Parathyroid adenoma (tissue), 2 donors: ENCODE measurements around the gene PHKB.
"Not testable (repeated sequence)": the region's sequence is repeated elsewhere in the genome, so short reads cannot be mapped to it uniquely, and the experiment has no call there.

Source experiments
- H2AFZ ChIP-seq: fragments of 300-600 bp; sonication (generic); one replicate; pipeline ENCODE4 v1.7.0; 2017; ENCODE audit warnings: antibody characterized with exemption, mild to moderate bottlenecking
- H3K27ac ChIP-seq: fragments of 300-600 bp; sonication (generic); one replicate; pipeline ENCODE4 v1.7.0; 2017
- H3K27me3 ChIP-seq: fragments of 300-600 bp; sonication (generic); one replicate; pipeline ENCODE4 v1.7.0; 2017; ENCODE audit warnings: low read length; ENCODE audit not compliant: control insufficient read depth, insufficient read depth
- H3K36me3 ChIP-seq: fragments of 300-600 bp; sonication (generic); one replicate; pipeline ENCODE4 v1.7.0; 2017; ENCODE audit warnings: low read length; ENCODE audit not compliant: control insufficient read depth, insufficient read depth
- H3K4me1 ChIP-seq: fragments of 300-600 bp; sonication (generic); one replicate; pipeline ENCODE4 v1.7.0; 2017; ENCODE audit warnings: control low read depth
- H3K4me2 ChIP-seq: fragments of 300-600 bp; sonication (generic); one replicate; pipeline ENCODE4 v1.7.0; 2017; ENCODE audit warnings: low read length
- H3K4me3 ChIP-seq: fragments of 300-600 bp; sonication (generic); one replicate; pipeline ENCODE4 v1.7.0; 2017; ENCODE audit warnings: low read depth, low read length
- H3K79me2 ChIP-seq: fragments of 300-600 bp; sonication (generic); one replicate; pipeline ENCODE4 v1.7.0; 2017; ENCODE audit warnings: control low read depth
- H3K9ac ChIP-seq: fragments of 300-600 bp; sonication (generic); one replicate; pipeline ENCODE4 v1.7.0; 2017; ENCODE audit warnings: mild to moderate bottlenecking
- H3K9me3 ChIP-seq: fragments of 300-600 bp; sonication (generic); one replicate; pipeline ENCODE4 v1.7.0; 2017; ENCODE audit warnings: low read length; ENCODE audit not compliant: control insufficient read depth
- TF ChIP-seq, protein P1 (sequence below): fragments of 300-600 bp; sonication (generic); IDR thresholded peaks from one replicate; pipeline ENCODE4 v1.7.0; 2017; ENCODE audit warnings: antibody characterized with exemption, mild to moderate bottlenecking
- donor health status: primary hyperparathyroidism.

The PHKB gene

DNA sequence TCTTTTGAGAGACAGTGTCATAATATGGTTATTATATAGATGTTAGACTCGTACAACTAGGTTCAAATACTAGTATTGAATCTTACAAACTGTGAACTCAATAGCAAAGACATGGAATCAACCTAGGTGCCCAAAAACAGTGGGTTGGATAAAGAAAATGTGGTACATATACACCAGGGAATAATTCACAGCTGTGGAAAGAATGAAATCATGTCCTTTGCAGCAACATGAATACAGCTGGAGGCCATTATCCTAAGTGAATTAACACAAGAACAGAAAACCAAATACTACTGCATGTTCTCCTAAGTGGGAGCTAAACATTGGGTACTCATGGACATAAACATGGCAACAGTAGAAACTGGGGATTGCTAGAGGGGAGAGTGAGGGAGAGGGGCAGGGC, 8.1 kb downstream of the PHKB start:
- Histone ChIP-seq H3K27me3 (no peaks in the 10 kb centered on the region), H3K4me2 (no peak overlapping the region), H3K4me3 (no peak overlapping the region), H3K27ac (no peak overlapping the region), H3K9me3 (no peaks in the 10 kb centered on the region), H2AFZ (no peak overlapping the region), H3K4me1 (peaks cover 6% of the 10 kb centered on the region), H3K9ac (no peak overlapping the region), H3K79me2 (peaks cover 33% of the 10 kb centered on the region), H3K36me3 (no peaks in the 10 kb centered on the region)
- TF ChIP-seq, protein P1, sequence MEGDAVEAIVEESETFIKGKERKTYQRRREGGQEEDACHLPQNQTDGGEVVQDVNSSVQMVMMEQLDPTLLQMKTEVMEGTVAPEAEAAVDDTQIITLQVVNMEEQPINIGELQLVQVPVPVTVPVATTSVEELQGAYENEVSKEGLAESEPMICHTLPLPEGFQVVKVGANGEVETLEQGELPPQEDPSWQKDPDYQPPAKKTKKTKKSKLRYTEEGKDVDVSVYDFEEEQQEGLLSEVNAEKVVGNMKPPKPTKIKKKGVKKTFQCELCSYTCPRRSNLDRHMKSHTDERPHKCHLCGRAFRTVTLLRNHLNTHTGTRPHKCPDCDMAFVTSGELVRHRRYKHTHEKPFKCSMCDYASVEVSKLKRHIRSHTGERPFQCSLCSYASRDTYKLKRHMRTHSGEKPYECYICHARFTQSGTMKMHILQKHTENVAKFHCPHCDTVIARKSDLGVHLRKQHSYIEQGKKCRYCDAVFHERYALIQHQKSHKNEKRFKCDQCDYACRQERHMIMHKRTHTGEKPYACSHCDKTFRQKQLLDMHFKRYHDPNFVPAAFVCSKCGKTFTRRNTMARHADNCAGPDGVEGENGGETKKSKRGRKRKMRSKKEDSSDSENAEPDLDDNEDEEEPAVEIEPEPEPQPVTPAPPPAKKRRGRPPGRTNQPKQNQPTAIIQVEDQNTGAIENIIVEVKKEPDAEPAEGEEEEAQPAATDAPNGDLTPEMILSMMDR: no peak

DNA sequence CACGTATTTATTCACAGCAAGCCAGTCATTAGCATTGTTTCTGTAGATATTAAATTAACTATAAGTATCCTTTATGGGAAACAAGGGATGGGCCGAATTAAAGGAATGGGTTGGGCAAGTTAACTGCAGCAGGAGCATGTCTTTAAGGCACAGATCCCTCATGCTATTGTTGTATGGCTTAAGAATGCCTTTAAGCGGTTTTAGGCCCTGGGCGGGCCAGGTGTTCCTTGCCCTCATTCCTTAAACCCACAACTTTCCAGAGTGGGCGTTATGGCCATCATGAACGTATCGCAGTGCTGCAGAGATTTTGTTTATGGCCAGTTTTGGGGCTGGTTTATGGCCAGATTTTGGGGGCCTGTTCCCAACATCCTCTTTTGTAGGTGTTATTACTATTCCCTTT, 9.1 kb downstream of the PHKB start:
- Histone ChIP-seq H3K79me2 (peaks cover 33% of the 10 kb centered on the region), H3K4me1 (peaks cover 6% of the 10 kb centered on the region), H3K36me3 (no peaks in the 10 kb centered on the region), H3K27me3 (no peaks in the 10 kb centered on the region), H3K9ac (no peak overlapping the region), H3K4me2 (no peak overlapping the region), H3K27ac (no peak overlapping the region), H3K4me3 (no peak overlapping the region), H2AFZ (no peak overlapping the region), H3K9me3 (no peaks in the 10 kb centered on the region)
- TF ChIP-seq, protein P1: no peak

DNA sequence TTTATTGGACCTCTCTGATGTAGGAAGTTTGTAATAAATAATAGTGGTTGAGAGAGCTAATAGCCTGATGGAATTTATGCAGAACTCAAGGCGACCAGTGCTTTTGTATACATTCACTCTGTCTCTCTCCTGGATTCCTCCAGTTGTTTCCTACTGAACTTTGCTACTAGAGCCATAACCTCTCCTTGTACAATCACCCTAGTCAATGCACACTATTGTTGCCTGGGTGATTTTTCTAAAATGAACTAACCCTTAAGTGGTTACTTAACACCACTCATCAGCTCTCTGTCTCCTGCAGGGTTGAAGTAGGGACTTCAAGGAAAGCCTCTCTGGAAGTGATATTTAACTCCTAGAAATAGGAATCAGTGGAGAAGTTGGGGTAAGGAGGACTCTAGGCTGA, 9.7 kb downstream of the PHKB start:
- peaks cover 33% of the 10 kb centered on the region for H3K79me2 ChIP-seq
- no peaks in the 10 kb centered on the region for H3K27me3 ChIP-seq
- TF ChIP-seq, protein P1: no peak
- no peak overlapping the region for H2AFZ ChIP-seq
- H3K36me3 ChIP-seq: no peaks in the 10 kb centered on the region
- H3K4me2 ChIP-seq: no peak overlapping the region
- H3K4me3 ChIP-seq: no peak overlapping the region
- H3K4me1 ChIP-seq: peaks cover 6% of the 10 kb centered on the region
- H3K27ac ChIP-seq: no peak overlapping the region
- no peaks in the 10 kb centered on the region for H3K9me3 ChIP-seq
- no peak overlapping the region for H3K9ac ChIP-seq

DNA sequence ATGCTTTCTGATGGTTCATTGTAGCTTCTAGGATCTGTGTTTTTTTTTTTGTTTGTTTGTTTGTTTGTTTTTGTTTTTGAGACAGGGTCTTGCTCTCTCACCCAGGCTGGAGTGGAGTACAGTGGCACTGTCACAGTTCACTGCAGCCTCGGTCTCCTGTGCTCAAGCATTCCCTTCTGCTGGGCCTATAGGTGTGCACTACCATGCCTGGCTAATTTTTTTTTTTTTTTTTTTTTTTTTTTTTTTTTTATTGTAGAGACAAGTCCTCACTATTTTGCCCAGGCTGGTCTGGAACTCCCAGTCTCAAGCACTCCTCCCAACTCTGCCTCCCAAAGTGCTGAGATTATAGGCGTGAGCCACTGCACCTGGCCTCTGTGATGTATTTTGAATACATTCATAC, 11.9 kb downstream of the PHKB start:
- not testable (repeated sequence) for H3K9ac ChIP-seq, H3K27me3 ChIP-seq, H3K4me3 ChIP-seq

DNA sequence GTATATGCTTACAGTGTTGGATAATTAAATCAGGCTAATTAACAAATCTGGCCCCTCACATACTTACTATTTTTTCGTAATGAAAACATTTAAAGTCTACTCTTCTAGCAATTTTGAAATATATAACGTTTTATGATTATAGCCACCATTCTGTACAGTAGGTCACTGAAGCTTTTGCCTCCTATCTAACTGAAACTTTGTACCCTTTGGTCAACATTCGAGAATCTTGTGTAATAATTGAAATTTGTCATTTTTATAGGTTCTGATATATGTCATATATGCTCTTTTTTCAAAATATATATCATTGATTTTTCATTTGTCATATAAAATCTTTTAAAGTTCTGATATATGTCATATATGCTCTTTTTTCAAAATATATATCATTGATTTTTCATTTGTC, 12.7 kb downstream of the PHKB start:
- Histone ChIP-seq H3K79me2 (peaks cover 25% of the 10 kb centered on the region), H3K9me3 (no peaks in the 10 kb centered on the region)

More for the DNA sequence above, 11.9 kb downstream of the PHKB start:
- not testable (repeated sequence) for H3K9me3 ChIP-seq, H2AFZ ChIP-seq, H3K36me3 ChIP-seq, H3K27ac ChIP-seq, H3K4me1 ChIP-seq, H3K4me2 ChIP-seq
- H3K79me2 ChIP-seq: peaks cover 26% of the 10 kb centered on the region

More for the DNA sequence above, 12.7 kb downstream of the PHKB start:
- Histone ChIP-seq H3K9ac (no peak overlapping the region), H3K36me3 (no peaks in the 10 kb centered on the region), H2AFZ (no peak overlapping the region), H3K27me3 (no peaks in the 10 kb centered on the region), H3K4me3 (no peak overlapping the region), H3K27ac (no peak overlapping the region), H3K4me1 (no peaks in the 10 kb centered on the region), H3K4me2 (no peak overlapping the region)
- TF ChIP-seq, protein P1: no peak
